Epithelial cell of esophagus (primary cell): ENCODE data around the gene SOX5.
"Not testable (repeated sequence)": the region's sequence is repeated elsewhere in the genome, so short reads cannot be mapped to it uniquely, and the experiment has no call there.

Experiments used
- DNase-seq: peaks from one replicate; pipeline ENCODE4 v3.0.0; 2010; ENCODE audit warnings: low read depth
- H3K4me3 ChIP-seq: 2 replicates; pipeline ENCODE4 v1.5.1; 2011; ENCODE audit warnings: mild to moderate bottlenecking, low read length, control low read depth
- TF ChIP-seq, protein P1 (sequence below): IDR thresholded peaks from 2 replicates; pipeline ENCODE4 v1.5.1; 2011; ENCODE audit warnings: low read depth, mild to moderate bottlenecking, low read length, control low read depth, inconsistent platforms; ENCODE audit not compliant: insufficient read depth; ENCODE audit errors: missing control alignments

Gene SOX5

DNA sequence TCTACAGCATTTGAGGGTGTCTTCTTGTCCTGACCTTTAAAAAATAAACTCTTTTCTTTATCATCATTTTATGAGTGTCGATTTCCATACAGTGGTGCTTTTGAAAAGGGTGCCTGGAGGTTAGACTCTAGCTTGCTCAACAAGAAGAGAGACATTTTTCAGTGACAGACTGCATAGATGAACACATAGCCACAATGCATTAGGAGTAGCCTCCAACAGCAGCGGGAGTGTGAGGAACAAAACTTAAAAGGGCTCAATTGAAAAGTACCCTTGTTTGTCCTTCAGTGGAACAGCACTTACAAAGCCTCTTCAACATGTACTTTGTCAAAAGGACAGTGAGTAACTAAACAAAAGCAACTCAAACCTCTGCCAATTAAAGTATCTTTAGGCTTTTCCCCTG is 119.3 kb downstream of the SOX5 start:
- TF ChIP-seq, protein P1, sequence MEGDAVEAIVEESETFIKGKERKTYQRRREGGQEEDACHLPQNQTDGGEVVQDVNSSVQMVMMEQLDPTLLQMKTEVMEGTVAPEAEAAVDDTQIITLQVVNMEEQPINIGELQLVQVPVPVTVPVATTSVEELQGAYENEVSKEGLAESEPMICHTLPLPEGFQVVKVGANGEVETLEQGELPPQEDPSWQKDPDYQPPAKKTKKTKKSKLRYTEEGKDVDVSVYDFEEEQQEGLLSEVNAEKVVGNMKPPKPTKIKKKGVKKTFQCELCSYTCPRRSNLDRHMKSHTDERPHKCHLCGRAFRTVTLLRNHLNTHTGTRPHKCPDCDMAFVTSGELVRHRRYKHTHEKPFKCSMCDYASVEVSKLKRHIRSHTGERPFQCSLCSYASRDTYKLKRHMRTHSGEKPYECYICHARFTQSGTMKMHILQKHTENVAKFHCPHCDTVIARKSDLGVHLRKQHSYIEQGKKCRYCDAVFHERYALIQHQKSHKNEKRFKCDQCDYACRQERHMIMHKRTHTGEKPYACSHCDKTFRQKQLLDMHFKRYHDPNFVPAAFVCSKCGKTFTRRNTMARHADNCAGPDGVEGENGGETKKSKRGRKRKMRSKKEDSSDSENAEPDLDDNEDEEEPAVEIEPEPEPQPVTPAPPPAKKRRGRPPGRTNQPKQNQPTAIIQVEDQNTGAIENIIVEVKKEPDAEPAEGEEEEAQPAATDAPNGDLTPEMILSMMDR: no peak
- no peak overlapping the region for H3K4me3 ChIP-seq
- DNase-seq: no peak

DNA sequence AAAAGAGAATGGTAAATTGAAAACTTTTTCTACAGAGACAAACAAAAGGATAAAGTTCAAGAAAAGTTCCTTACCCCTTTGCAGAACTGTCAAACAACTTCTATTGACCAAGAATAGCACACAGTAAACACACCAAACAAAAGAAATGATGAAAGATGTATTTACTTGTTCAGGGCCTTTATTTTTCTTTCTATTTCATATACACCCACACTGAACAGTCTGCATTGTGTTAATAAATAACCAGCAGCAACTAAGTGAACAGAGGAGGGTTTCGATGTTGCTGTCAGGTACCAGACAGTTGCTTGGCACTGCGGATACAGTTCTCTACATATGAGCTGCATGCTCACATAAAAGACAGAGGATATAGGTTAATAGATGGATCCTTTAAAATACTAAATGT is 122.1 kb downstream of the SOX5 start:
- no peak for DNase-seq
- H3K4me3 ChIP-seq: no peak overlapping the region
- TF ChIP-seq, protein P1: no peak

DNA sequence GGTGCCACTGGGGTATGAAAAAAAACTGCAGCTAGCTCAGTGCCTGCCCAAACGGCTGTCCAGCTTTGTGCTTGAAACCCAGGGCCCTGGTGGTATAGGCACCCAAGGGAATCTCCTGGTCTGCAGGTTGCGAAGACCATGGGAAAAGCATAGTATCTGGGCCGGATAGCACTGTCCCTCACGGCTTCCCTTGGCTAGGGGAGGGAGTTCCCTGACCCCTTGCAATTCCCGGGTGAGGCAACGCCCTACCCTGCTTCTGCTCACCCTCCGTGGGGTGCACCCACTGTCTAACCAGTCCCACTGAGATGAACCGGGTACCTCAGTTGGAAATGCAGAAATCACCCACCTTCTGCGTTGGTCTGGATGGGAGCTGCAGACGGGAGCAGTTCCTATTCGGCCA is 124.3 kb downstream of the SOX5 start:
- H3K4me3 ChIP-seq, DNase-seq: not testable (repeated sequence)

DNA sequence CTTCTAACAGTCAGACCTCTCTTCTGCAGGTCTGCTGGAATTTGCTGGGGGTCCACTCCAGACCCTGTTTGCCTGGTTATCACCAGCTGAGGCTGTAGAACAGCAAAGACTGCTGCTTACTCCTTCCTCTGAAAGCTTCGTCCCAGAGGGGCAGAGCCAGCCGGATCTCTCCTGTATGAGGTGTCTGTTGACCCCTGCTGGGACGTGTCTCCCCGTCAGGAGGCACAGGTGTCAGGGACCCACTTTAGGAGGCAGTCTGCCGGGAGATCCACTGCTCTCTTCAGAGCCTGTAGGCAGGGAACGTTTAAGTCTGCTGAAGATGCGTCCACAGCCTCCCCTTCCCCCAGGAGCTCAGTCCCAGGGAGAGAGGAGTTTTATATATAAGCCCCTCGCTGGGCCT is 125.1 kb downstream of the SOX5 start:
- no peak for DNase-seq
- TF ChIP-seq, protein P1: no peak
- H3K4me3 ChIP-seq: no peak overlapping the region

DNA sequence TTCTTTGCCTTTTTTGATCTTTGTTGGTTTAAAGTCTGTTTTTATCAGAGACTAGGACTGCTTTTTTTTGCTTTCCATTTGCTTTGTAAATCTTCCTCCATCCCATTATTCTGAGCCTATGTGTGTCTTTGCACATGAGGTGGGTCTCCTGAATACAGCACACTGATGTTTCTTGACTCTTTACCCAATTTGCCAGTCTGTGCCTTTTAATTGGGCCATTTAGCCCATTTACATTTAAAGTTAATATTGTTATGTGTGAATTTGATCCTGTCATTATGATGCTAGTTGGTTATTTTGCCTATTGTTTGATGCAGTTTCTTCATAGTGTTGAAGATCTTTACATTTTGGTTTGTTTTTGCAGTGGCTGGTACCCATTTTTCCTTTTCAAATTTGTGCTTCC is 126.6 kb downstream of the SOX5 start:
- DNase-seq, H3K4me3 ChIP-seq: not testable (repeated sequence)

DNA sequence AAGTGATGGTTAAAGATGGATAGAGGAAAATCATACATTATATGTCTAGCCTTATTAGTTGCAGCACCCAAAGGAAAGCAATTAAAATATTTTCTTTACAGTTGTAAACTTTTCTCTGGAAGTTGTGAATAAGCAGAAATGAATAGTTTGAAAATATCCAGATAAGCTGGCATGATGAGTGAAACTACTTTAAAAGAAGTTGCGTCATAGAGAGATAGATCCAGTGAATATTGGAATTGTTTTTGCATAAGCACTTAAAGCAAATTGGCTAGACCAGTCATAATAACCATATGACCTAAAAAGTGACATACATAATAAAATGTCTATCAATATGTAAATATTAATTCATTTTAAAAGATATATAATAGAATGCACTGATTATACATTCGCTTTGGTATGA is 132.1 kb downstream of the SOX5 start:
- no peak overlapping the region for H3K4me3 ChIP-seq
- no peak for DNase-seq
- TF ChIP-seq, protein P1: no peak

DNA sequence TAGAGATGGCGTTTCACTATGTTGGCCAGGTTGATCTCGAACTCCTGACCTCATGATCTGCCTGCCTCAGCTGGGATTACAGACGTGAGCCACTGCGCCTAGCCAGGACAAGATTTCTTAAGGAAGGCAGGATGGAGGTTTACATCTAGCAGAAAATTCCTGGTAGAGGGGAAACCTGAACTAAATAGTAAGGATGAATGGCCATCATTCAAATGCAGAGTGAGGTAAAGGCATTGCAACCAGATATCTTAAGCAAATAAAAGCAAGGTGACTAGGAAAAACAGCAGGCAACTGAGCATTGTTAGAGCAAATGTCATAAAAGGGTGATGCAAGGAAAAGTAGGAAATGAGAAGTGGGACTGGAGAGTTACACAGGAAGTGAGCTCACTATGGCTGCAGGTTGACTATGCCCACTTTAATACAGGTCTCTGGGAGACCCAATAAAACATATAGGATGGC is 133.0 kb downstream of the SOX5 start:
- DNase-seq: no peak
- TF ChIP-seq, protein P1: no peak
- H3K4me3 ChIP-seq: no peak overlapping the region

DNA sequence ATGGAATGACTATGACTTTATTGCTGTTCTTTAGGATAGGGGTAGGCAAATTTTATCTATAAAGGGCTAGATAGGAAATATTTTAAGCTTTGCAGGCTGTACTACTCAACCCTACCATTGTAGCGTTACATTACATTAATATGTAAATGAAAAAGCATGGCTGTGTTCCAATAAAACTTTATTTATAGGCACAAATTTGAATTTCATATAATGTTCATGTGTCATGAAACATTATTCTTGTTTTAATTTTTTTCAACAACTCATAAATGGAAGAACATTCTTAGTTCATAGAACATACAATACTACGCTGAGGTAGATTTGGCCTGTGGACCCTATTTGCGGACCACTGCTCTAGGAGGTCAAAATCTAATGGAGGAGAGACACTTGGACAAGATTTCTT is 133.7 kb downstream of the SOX5 start:
- no peak overlapping the region for H3K4me3 ChIP-seq
- no peak for DNase-seq
- TF ChIP-seq, protein P1: no peak
